NK-92 (cell line): ENCODE data around the gene FKBP1A.
"Not testable (repeated sequence)": the region's sequence is repeated elsewhere in the genome, so short reads cannot be mapped to it uniquely, and the experiment has no call there.

Source experiments
- DNase-seq: peaks from one replicate; lab custom pipeline; 2025; ENCODE audit not compliant: unreplicated experiment; lab: John Stamatoyannopoulos, UW

FKBP1A gene

GRCh38 chr20:1417790-1418189, 24.9 kb upstream of the FKBP1A start:
- DNase-seq: no peak

- DNase-seq: no peak
Measured at GRCh38 chr20:1417273-1417672, 24.4 kb upstream of the FKBP1A start.

- DNase-seq: no peak
Measured at GRCh38 chr20:1415667-1416468, 23.0 kb upstream of the FKBP1A start.

DNA sequence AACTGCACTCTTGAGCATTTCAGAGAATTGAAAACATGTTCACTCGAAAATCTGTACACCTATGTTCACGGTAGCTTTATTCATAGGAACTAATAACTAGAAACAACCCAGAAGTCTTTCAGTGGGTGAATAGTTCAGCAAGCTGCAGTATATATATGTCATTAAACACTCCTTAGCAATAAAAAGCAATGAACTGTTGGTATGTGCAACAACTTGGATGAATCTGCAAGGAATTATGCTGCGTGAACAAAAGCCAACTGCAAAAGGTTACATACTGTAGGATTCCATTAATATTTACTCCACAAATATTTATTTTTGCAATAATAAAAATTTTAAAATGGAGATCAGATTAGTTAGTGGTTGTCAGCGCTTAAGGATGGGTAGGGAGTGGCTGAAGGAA, 22.1 kb upstream of the FKBP1A start:
- no peak for DNase-seq

DNA sequence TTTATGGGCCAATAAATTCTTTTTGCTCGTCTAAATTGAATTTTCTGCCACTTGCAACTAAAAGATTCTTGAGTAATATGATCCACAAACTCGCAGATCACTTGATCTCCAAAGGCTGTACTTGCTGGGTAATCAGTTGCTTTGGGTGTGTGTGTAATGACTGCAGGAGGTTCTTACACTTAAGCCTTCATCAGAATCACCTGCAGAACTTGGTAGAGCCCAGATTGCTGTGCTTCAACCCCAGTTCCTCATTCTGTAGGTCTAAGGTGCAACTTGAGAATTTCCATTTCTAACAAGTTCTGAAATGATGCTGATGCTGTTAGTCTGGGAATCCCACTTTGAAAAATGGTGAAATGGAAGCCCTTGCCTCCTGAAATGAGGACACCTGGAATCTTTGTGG, 12.9 kb upstream of the FKBP1A start:
- DNase-seq: no peak

DNA sequence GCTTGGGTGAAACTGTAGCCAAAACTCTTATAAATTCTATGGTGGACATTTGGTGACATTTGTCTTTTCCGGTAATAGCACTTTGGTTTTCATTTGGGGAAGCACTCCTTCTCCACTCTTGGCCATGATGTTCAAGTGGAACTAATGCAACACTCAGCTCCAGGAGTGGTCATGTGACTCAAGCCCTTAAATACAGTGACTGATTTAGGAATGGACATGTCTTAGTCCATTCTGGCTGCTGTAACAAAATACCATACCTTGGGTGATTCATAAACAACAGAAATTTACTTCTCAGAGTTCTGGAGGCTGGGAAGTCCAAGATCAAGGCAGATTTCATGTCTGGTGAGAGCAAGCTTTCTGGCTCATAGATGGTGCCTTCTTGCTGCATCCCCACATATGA, 10.8 kb upstream of the FKBP1A start:
- DNase-seq: no peak

DNA sequence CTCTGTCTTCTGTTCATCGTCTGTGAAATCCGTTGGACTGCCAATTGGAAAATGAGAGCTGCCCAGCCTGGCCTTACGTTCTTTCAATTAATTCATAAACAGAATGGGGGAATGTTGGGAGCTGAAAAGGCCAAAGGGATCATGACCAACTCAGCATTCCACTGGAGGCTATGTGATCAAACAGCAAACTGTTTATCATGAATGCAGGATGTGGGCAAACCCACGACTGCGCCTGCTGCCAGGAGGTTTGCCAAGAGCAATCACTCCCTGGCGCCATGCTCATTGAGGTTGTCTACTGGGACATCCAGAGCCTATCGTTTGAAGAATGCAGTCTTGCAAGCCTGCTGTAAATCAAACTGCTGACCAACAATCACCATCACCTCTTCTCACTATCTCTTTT, 9.3 kb upstream of the FKBP1A start:
- no peak for DNase-seq

DNA sequence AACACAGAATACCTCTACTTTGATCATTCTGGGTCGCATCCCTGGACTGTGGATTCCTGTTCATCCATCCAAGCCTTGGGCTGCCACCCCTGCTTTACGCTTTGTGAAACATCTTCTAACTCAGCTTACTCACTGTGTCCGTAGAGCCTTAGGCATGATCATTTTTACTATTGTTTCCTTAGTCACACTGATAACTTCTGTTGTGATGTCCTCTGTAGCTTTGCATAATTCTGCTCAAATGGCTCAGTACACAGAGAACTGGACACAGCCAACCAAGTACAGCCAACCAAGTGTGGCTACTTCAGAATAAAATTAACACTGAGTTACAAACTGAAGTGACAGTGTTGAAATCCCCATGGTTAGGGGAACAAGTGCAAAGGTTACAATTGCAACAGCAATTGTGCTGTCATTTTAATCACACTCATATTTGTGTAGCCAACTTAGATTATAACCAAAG, 8.6 kb upstream of the FKBP1A start:
- no peak for DNase-seq

DNA sequence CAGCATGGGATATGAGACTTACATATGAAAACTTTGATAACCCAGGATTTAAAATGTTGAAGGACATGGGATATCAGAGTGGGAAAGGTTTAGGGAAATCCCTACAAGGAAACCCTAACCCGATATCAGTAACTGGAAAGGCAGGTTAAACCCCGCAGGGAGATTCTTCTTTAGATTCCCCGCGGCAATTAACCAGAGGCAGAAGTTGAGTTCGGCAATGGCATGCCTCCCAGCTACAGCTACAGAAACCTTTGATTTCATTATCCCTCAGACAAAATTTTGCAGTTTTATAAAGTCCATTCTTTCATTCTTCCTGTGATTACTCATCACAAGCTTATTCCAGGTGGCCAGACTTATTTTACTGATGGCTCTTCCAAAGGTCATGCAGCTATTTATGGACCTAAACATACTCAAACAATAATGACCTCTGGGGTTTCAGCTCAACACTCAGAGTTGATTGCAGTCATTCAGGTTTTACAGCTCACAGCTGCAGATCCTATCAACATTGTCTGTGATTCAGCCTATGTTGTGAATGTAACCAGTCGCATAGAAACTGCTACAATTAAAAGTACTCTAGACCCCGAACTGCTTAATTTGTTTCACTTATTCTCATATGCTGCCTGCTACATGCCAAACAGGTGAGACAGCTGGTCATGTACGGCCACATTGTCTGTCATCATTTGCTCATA, 7.0 kb upstream of the FKBP1A start:
- DNase-seq: not testable (repeated sequence)

DNA sequence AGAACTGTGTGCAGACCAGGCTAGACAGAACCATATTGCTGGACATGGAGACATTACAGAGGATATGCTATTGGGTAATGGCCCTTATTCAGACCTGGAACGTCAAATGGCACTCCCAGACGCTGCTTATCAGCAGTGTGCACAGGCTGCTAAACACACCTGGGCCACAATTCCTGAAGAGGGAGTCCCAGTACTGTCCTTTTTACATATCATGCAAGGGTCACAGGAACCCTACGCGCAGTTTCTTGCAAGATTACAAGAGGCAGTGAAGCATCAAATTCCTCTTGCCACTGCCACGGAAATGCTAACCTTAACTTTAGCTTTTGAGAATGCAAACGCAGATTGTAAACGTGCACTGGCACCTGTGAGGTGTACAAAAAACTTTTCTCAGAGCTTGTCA, 5.3 kb upstream of the FKBP1A start:
- not testable (repeated sequence) for DNase-seq

DNA sequence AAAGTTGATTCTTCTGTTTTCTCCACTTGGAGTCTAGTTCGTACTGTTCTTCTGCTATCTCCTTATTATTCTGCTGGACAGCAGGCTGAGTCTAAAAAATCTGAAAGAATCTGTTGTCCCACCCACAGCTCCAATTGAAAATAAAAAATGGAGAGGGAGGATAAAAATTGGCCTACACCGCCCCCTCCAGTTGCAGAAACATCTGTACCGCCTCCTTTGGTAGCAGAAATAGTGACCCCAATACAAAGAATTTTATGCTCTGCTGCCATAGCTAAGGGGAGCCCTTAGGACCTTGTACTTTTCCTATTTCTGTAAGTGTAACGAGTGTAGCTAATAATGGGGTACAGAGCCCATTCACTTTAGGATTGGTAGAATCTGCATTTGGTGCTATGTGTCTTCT, 4.9 kb upstream of the FKBP1A start:
- DNase-seq: no peak

GRCh38 chr20:1396702-1397101, 3.8 kb upstream of the FKBP1A start:
- DNase-seq: no peak

GRCh38 chr20:1396264-1396663, 3.4 kb upstream of the FKBP1A start:
- no peak for DNase-seq

DNA sequence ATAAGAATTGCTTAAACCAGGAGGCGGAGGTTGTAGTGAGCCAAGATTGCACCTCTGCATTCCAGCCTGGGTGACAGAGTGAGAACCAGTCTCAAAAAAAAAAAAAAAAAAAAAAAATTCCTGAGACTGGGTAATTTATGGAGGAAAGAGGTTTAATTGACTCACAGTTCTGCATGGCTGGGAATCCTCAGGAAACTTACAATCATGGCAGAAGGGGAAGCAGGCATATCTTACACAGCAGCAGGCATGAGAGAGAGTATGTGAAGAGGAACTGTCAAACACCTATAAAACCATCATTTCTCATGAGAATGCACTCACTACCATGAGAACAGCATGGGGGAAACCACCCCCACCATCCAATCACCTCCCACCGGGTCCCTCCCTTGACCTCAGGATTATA, 1.8 kb upstream of the FKBP1A start:
- DNase-seq: no peak

- no peak for DNase-seq
Measured at GRCh38 chr20:1393507-1393882, 641 bp upstream of the FKBP1A start.

GRCh38 chr20:1392443-1392692, 486 bp downstream of the FKBP1A start:
- no peak for DNase-seq

DNA sequence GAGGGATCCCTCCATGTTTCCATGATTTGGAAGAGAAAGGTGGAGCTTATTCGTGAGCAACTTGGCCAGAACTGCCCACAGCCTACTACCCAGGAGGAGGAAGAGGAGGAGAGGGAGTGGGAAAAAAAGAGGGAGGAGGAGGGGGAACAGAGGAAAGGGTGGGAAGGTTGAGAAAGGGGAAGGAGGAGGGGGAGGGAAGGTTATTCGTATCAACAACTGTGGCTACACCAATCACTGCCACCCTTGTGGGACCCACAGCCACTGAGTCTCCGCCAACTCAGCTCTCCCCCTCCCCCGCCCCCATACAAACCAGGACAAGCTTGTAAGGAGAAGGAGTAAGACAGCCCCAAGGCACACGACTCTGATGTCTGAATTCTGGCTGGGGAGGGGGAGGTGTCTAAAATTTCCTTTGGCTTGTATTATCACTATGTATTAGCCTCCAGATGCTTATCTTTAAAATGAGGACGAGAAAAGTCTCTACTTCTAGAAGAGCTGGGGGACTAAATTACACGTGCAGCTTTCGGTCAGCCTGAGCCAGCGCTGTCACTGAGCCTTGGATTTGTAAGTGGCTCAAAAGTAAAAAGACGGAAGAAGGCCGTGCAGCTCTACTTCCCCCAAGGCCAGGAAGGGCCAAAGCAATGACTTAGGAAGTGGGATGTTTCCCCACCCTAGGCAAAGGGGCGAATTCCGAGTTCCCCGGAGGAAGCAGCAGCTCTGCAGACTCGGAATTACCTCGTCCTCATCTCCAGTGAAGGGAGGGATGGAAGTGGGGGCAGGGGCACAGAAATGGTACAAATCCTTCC, 1.0 kb downstream of the FKBP1A start:
- DNase-seq: no peak

- DNase-seq: no peak
Measured at GRCh38 chr20:1390581-1391403, 2.1 kb downstream of the FKBP1A start.

GRCh38 chr20:1389703-1390580, 2.9 kb downstream of the FKBP1A start:
- no peak for DNase-seq

- no peak for DNase-seq
Measured at GRCh38 chr20:1388741-1389483, 3.9 kb downstream of the FKBP1A start.
